Measurements from ENCODE around the gene C11orf24. TPM values are rescaled to one million over a fixed set of nuclear protein-coding genes. Genes with fewer than 3 reads are reported as not detected.

Gene C11orf24
- total and polyA plus RNA-seq, 2 of the 4 experiments (the other 2 are of a cell fraction) = 42.5 to 135 TPM

GRCh38 chr11:68300076-68300830, 28.5 kb upstream of the C11orf24 start:
- H3K18ac ChIP-seq (ENCODE audit: low read depth, low read length) = no peak overlapping the region
- ChIA-PET CTCF (interaction anchor here (0.6 kb wide), 1 partner anchor 43 kb away, joined by 3 read pairs; no protein-coding TSS in a partner anchor), POLR2A (ENCODE audit: unreplicated experiment) (no interaction called here)
- intact Hi-C loops (cut with micrococcal nuclease) (no loop called here), dilution Hi-C loops (cut with HindIII; ENCODE audit: low sequenced_read_pairs, unreplicated experiment) (no loop called here), in situ Hi-C loops (cut with MboI; ENCODE audit: low sequenced_read_pairs) (no loop called here)
- no peak overlapping the region for H3K14ac ChIP-seq (replicated peaks; ENCODE audit: low read depth, low read length)
- no peaks in the 10 kb centered on the region for H3K79me1 ChIP-seq (ENCODE audit: low read depth in 1 of 2, low read length in 2 of 2)
- TF ChIP-seq BHLHE40 (IDR thresholded peaks at IDR 0.05; ENCODE audit: low read depth, low read length) (no peak), SMC3 (IDR thresholded peaks at IDR 0.05; ENCODE audit: low read depth, low read length) (no peak), CTCF (conservative IDR thresholded peaks at IDR 0.05; ENCODE audit: low read depth, low read length) (no peak), CHD1 (IDR thresholded peaks at IDR 0.05; ENCODE audit: low read depth, low read length) (no peak), MAZ (IDR thresholded peaks at IDR 0.05; ENCODE audit: borderline replicate concordance, low read depth, low read length) (no peak), USF2 (IDR thresholded peaks at IDR 0.05; ENCODE audit: low read depth, low read length) (no peak), FOS (IDR thresholded peaks at IDR 0.05; ENCODE audit: low read depth, low read length) (no peak), RFX5 (IDR thresholded peaks at IDR 0.05; ENCODE audit: low read depth, low read length) (no peak), NFE2L2 (IDR thresholded peaks at IDR 0.05; ENCODE audit: low read depth, low read length) (no peak), MAFK (IDR thresholded peaks at IDR 0.05; ENCODE audit: low read depth, low read length) (no peak), RCOR1 (IDR thresholded peaks at IDR 0.05; ENCODE audit: insufficient replicate concordance, low read length) (no peak), CEBPB (IDR thresholded peaks at IDR 0.05; ENCODE audit: low read depth, low read length) (no peak), MXI1 (IDR thresholded peaks at IDR 0.05; ENCODE audit: borderline replicate concordance, low read depth, low read length) (no peak), ELK1 (IDR thresholded peaks at IDR 0.05; ENCODE audit: borderline replicate concordance, low read depth, low read length) (no peak), POLR2A (IDR thresholded peaks at IDR 0.05; ENCODE audit: low read depth, low read length) (no peak), RAD21 (IDR thresholded peaks at IDR 0.05; ENCODE audit: low read length) (no peak)
- no peak overlapping the region for H2BK20ac ChIP-seq (ENCODE audit: low read depth, low read length)
- H2AK9ac ChIP-seq (replicated peaks; ENCODE audit: low read depth, low read length, poor library complexity) = no peak overlapping the region
- H2BK5ac ChIP-seq (ENCODE audit: low read depth, low read length, poor library complexity, severe bottlenecking) = no peak overlapping the region
- H3K4ac ChIP-seq (ENCODE audit: low read depth, low read length) = no peak overlapping the region
- no peak overlapping the region for H2BK120ac ChIP-seq (ENCODE audit: low read depth, low read length)
- H3K4me2 ChIP-seq (ENCODE audit: low read depth, low read length) = no peak overlapping the region
- H3K23ac ChIP-seq (ENCODE audit: low read depth, low read length) = no peak overlapping the region
- H3K27me3 ChIP-seq (ENCODE audit: control insufficient read depth, insufficient read depth, low read length) = no peaks in the 10 kb centered on the region; the same call in 1 of the 2 replicates
- WGBS, 2 experiments (ENCODE audit: extremely low coverage in 2 of 2, insufficient read length in 1 of 2) = 57% methylated on average over 5 of the region's 12 CpGs; no CpG with 5 or more reads in 1 of the 2 experiments
- no peak overlapping the region for H2BK15ac ChIP-seq (ENCODE audit: low read depth, low read length)
- H4K5ac ChIP-seq (ENCODE audit: low read depth, low read length) = no peak overlapping the region
- peaks cover 3% of the 10 kb centered on the region; the same call in 1 of the 2 replicates for H3K9me3 ChIP-seq (ENCODE audit: control insufficient read depth, insufficient read depth, low read length)
- no TSS peak for BruUV-seq (replicated peaks)
- H4K8ac ChIP-seq (ENCODE audit: low read depth in 2 of 2, low read length in 2 of 2) = no peak overlapping the region
- H4K91ac ChIP-seq (ENCODE audit: insufficient read depth, low read depth, low read length) = no peak overlapping the region
- DNase-seq (no peak), ATAC-seq (ENCODE audit: low read depth) (no peak)
- H4K20me1 ChIP-seq (ENCODE audit: insufficient read depth, low read length) = no peaks in the 10 kb centered on the region
- H3K36me3 ChIP-seq (ENCODE audit: control insufficient read depth, insufficient read depth, low read length) = no peaks in the 10 kb centered on the region
- peaks cover 2% of the 10 kb centered on the region for H3K4me1 ChIP-seq (ENCODE audit: control insufficient read depth, insufficient read depth, low read length)
- no peak overlapping the region for H2AFZ ChIP-seq (replicated peaks; ENCODE audit: low read length, poor library complexity)
- no peak overlapping the region for H2AK5ac ChIP-seq (ENCODE audit: low read depth, low read length)
- no peak overlapping the region for H3K4me3 ChIP-seq (ENCODE audit: insufficient read depth, low read depth, low read length)
- H3K9ac ChIP-seq (ENCODE audit: low read depth, low read length) = no peak overlapping the region
- no peaks in the 10 kb centered on the region for H3K9me1 ChIP-seq (ENCODE audit: insufficient read depth, low read length)
- H3K56ac ChIP-seq (ENCODE audit: extremely low read depth, insufficient read depth, low read length) = no peak overlapping the region
- no peak overlapping the region for H3K27ac ChIP-seq (ENCODE audit: insufficient read depth, low read length)
